Fibroblast of skin of right biceps (primary cell): ENCODE data around the gene HACL1.
"Not testable (repeated sequence)": the region's sequence is repeated elsewhere in the genome, so short reads cannot be mapped to it uniquely, and the experiment has no call there.

Experiments used
- DNase-seq: peaks from one replicate; pipeline ENCODE4 v3.0.0-alpha.2; 2013

The HACL1 gene

GRCh38 chr3:15629860-15630597 is 28.7 kb upstream of the HACL1 start:
- DNase-seq = peak; percentile 86

- no peak for DNase-seq
These were observed 27.6 kb upstream of the HACL1 start for GRCh38 chr3:15628967-15629366.

DNA sequence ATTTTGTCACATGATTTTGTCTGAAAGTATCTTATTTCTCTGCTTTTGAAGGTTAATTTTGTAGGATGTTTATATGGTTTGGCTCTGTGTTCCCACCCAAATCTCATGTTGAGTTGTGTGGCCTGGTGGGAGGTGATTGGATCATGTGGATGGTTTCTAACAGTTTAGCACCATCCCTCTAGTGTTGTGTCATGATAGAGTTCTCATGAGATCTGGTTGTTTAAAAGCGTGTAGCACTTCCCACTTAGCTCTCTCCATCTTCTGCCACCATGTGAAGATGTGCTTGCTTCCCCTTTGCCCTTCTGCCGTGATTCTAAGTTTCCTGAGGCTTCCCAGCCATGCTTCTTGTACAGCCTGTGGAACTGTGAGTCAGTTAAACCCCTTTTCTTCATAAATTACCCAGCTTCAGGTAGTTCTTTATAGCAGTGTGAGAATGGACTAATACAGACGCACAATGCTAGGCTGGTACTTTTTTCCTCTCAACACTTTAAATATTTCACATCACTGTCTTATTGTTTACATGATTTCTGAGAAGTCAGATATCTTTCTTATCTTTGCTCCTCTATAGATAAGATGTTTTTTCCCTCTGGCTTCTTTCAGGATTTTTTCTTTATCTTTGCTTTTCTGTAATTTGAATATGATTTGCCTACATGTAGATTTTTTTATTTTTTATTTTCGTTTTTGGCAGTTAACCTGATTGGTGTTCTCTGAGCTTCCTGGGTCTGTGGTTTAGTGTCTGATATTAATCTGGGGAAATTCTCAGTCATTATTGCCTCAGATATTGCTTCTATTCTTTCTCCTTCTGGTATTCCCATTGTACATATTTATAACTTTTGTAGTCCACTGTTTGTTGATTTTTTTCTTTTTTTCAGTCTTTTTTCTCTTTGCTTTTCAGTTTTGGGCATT is 22.4 kb upstream of the HACL1 start:
- DNase-seq = no peak

- DNase-seq = not testable (repeated sequence)
These were observed 18.5 kb upstream of the HACL1 start for GRCh38 chr3:15619659-15620464.

GRCh38 chr3:15616053-15616452 is 14.7 kb upstream of the HACL1 start:
- DNase-seq = peak; percentile 26

- DNase-seq = no peak
These were observed 13.6 kb upstream of the HACL1 start for GRCh38 chr3:15614958-15615357.

GRCh38 chr3:15612001-15612400 is 10.6 kb upstream of the HACL1 start:
- no peak for DNase-seq

DNA sequence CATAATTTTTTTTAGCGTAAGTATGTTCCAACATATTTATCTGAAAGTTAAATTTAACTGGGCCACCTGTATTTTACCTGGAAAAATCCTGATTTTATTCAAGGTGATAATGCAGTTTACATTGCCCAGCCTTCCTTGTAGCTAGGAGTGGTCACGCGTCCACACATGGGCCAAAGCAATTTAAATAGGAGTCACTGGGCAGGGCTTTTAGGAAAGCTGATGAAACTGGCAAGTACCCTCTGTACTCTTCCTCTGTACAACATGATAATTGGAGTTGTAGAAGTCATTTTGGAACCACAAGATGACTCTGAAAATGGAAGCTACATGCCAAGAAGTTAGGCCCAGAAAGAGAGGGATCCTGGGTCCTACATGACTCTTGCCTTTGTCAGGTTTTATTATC is 9.6 kb upstream of the HACL1 start:
- no peak for DNase-seq

GRCh38 chr3:15610082-15610759 is 8.9 kb upstream of the HACL1 start:
- peak; percentile 53 for DNase-seq

GRCh38 chr3:15606434-15606891 is 5.1 kb upstream of the HACL1 start:
- DNase-seq = no peak

GRCh38 chr3:15604584-15604983 is 3.2 kb upstream of the HACL1 start:
- DNase-seq = not testable (repeated sequence)

DNA sequence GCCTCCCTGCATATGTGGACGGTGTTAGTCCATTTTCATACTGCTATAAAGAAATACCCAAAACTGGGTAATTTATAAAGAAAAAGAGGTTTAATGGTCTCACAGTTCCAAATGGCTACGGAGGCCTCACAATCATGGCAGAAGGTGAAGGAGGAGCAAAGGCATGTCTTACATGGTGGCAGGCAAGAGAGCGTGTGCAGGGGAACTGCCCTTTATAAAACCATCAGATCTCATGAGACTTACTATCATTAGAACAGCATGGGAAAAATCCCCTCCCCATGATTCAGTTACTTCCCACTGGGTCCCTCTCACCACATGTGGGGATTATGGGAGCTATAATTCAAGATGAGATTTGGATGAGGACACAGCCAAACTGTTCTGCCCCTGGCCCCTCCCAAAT is 1.4 kb upstream of the HACL1 start:
- not testable (repeated sequence) for DNase-seq

DNA sequence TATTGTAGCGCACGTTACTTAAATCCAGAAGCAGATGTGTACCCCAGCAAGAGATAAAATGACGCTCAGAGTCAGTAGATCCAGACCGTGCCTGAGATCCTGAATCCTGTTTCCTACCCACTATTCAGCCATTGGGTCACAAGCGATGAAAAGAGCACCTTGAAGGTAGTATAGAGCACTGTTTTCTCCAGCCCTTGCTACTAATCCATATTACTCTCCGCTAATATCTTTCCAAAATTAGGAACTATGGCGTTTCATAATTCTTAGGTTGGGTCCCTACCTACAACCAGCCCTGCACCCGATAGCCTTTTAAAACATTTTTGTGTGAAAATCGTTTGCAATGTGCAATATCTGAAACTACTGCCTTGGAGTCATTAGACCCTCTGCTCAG is 772 bp upstream of the HACL1 start:
- no peak for DNase-seq

- DNase-seq = no peak
These were observed 347 bp downstream of the HACL1 start for GRCh38 chr3:15601046-15601398.

DNA sequence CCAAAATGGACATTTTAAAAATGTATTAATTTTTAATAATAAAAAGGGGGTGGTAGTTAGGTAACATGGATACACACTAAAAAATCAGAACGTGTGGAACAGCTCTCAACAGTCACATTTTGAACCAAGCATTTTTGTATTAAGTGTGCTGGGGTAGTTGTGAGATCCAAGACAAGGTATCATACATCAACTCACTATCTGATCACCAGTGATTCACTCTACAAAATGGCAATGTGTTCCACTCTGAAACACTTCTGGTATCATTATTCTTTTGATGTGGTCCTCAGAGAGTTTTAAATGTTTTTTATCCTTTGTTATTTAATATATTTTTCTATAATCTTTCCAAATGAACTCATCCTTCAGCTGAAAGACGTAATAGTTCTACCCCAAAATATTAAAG is 5.4 kb downstream of the HACL1 start:
- DNase-seq = no peak

DNA sequence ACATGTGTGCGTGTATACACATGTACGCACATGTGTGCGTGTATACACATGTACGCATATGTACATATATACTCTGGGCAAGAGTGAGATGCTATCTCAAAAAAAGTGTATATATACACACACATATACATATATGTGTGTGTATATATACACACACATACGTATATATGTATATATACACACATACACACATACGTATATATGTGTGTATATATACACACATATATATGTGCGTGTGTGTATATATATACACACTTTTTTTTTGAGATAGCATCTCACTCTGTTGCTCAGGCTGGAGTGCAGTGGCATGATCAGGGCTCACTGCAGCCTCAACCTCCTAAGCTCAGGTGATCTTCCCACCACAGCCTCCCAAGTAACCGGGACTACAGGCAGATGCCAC is 8.4 kb downstream of the HACL1 start:
- no peak for DNase-seq

DNA sequence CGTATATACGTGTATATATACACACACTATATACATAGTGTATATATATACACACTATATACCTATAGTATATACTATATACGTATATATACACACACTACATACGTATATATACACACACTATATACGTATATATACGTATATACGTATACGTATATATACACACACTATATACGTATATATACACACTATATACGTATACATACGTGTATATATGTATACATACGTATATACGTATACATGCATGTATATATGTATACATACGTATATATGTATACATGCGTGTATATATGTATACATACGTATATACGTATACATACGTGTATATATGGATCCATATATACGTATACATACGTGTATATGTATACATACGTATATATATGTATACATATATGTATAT is 9.4 kb downstream of the HACL1 start:
- DNase-seq = no peak

GRCh38 chr3:15591242-15591641 is 10.1 kb downstream of the HACL1 start:
- DNase-seq = no peak

GRCh38 chr3:15585111-15585845 is 16.1 kb downstream of the HACL1 start:
- DNase-seq = peak; percentile 5

GRCh38 chr3:15581471-15582394 is 19.6 kb downstream of the HACL1 start:
- no peak for DNase-seq

DNA sequence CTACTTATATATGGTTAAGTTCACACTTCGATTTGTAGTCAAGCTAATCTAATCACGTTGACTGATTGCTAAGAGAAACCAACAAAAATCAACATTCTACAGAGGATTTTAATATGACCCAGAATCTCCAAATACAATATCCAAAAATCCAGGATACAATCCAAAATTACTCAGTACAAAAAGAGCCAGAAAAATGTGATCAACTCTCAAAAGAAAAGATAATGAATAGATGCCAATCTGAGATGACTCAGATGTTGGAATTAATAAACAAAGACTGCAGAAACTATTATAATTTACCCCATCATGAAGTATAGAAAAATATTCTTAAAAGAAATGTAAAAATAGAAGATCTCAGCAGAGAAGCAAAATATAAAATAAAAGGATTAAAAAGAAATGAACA is 22.3 kb downstream of the HACL1 start:
- DNase-seq = peak; percentile 60
